A549 (cell line): ENCODE data around the gene CLCA4.

Experiments used
- CEBPB ChIP-seq, 2 experiments: fragments of >200 bp in 1 of 2; sonication (Bioruptor Twin) in 1 of 2; formaldehyde crosslinking in 1 of 2; IDR thresholded peaks; 2 replicates each; pipeline ENCODE4 v1.6.1; 2012 to 2016
- CHD4 ChIP-seq: fragments of 200-600 bp; sonication (generic); IDR thresholded peaks from 2 replicates; pipeline ENCODE4 v1.6.1; 2016; ENCODE audit warnings: antibody characterized with exemption, mild to moderate bottlenecking, borderline replicate concordance
- CTCF ChIP-seq: fragments of >200 bp; sonication (Bioruptor Twin); formaldehyde crosslinking; IDR thresholded peaks from 3 replicates; pipeline ENCODE4 v1.5.1; 2016
- EP300 ChIP-seq, 2 experiments: fragments of >200 bp; sonication (Bioruptor Twin); formaldehyde crosslinking; IDR thresholded peaks; 2 replicates in 1 of 2; 3 replicates in 1 of 2; pipeline ENCODE4 v1.6.1; 2016 to 2017
- HMGXB4 ChIP-seq: fragments of 250-450 bp; sonication (Bioruptor Pico); IDR thresholded peaks from 2 replicates; pipeline ENCODE4 v1.5.0; 2021; ENCODE audit warnings: mild to moderate bottlenecking, moderate library complexity, borderline replicate concordance
- POLR2A ChIP-seq: IDR thresholded peaks from 2 replicates; pipeline ENCODE4 v1.6.1; 2012; ENCODE audit warnings: mild to moderate bottlenecking, low read length
- RAD21 ChIP-seq, 2 experiments: fragments of >200 bp in 1 of 2; sonication (Bioruptor Twin) in 1 of 2; formaldehyde crosslinking in 1 of 2; IDR thresholded peaks in 1 of 2; conservative IDR thresholded peaks in 1 of 2; 2 replicates in 1 of 2; 3 replicates in 1 of 2; pipeline ENCODE4 v1.6.1; 2012 to 2018; ENCODE audit warnings: inconsistent platforms in 1 of 2
- RNF2 ChIP-seq: fragments of 200-600 bp; sonication (generic); IDR thresholded peaks from 2 replicates; pipeline ENCODE4 v1.6.1; 2016; ENCODE audit warnings: low read depth, mild to moderate bottlenecking, antibody characterized with exemption, moderate library complexity, borderline replicate concordance
- SMC3 ChIP-seq: fragments of >200 bp; sonication (Bioruptor Twin); formaldehyde crosslinking; IDR thresholded peaks from 3 replicates; pipeline ENCODE4 v1.6.1; 2018; ENCODE audit warnings: inconsistent platforms

- TF ChIP-seq CTCF (no peak), POLR2A (no peak), RNF2 (no peak), CHD4 (no peak), HMGXB4 (CRISPR knock-in tag) (no peak), CEBPB (IDR thresholded peaks at IDR 0.05) (no peak), RAD21 (conservative IDR thresholded peaks at IDR 0.05 in 1 of 2, IDR thresholded peaks at IDR 0.05 in 1 of 2) (no peak), SMC3 (no peak), EP300 (IDR thresholded peaks at IDR 0.05) (no peak)
Measured at GRCh38 chr1:86546787-86547221, at the start of gene CLCA4.
